ENCODE results near the gene HEATR5B.
"Not testable (repeated sequence)": the region's sequence is repeated elsewhere in the genome, so short reads cannot be mapped to it uniquely, and the experiment has no call there.

Gene HEATR5B

DNA sequence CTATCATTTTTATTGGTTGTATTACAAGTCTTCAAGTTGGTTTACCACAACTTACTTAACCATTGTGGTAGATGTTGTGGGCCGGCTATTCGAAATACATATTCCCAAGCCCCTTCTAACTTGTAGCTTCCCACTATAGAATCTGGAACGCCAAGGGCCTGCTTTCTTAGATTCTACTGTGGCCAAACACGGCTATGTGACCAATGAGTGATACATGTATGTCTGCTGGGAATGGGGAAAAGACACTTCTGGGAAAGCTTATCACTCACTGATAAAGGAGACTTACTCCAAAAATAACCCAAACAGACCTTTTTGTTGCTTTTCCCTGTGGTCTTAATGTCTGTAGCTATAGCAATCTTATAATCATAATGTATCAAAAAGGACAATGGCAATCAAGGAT is 142.3 kb downstream of the HEATR5B start:
- DNase-seq (ENCODE audit: low read depth), result no peak

DNA sequence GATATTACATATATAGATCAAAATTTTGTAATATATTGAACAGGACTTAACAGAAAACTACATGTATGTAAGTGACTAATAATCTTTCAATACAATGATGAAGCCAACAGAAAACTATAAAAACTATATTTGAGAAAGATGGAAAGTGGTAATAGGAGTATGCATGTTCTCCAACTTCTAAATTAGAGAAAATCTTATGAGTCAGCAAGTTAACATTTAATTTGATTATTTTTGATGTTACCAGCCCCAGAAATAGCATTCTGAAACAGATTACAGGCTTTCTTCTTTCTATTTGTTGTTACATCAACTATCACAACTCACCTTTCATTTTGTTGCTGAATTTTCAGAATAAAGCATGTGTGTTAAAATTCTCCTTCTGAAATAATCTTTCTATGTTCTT is 147.6 kb downstream of the HEATR5B start:
- not testable (repeated sequence) for DNase-seq (ENCODE audit: low read depth)

DNA sequence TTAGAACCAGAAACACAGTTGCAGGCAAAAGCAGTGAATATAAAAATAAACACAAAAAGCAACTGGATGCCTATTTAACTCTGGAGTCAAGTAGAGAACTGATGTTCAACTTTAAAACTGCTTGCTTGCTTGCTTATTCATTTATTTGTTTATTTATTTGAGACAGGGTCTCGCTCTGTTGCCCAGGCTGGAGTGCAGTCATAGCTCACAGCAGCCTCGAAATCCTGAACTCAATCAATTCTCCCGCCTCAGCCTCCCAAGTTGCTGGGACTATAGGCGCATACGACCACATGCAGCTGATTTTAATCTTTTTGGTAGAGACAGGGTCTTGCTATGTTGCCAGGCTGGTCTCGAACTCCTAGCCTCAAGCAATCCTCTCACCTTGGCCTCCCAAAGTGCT is 152.5 kb downstream of the HEATR5B start:
- not testable (repeated sequence) for DNase-seq (ENCODE audit: low read depth)
